AG09309 (cell line): Measurements from ENCODE around the gene TMEM87B.

Experiments
- DNase-seq: peaks from one replicate; pipeline ENCODE4 v3.0.0-alpha.2; 2010; ENCODE audit warnings: low read depth
- H3K4me3 ChIP-seq: 2 replicates; pipeline ENCODE4 v1.5.1; 2011; ENCODE audit warnings: mild to moderate bottlenecking, low read depth, low read length, moderate library complexity; ENCODE audit not compliant: control insufficient read depth
- CTCF ChIP-seq: IDR thresholded peaks from 2 replicates; pipeline ENCODE4 v1.5.1; 2011; ENCODE audit warnings: mild to moderate bottlenecking, low read depth, low read length, inconsistent platforms; ENCODE audit not compliant: insufficient read depth, control insufficient read depth; ENCODE audit errors: missing control alignments

TMEM87B gene

GRCh38 chr2:112077814-112078213 lies 22.7 kb downstream of the TMEM87B start:
- no peak overlapping the region for H3K4me3 ChIP-seq
- TF ChIP-seq CTCF = no peak
- DNase-seq = no peak

GRCh38 chr2:112081262-112081661 lies 26.2 kb downstream of the TMEM87B start:
- no peak overlapping the region for H3K4me3 ChIP-seq
- TF ChIP-seq CTCF = no peak
- DNase-seq = no peak

- no peak for TF ChIP-seq CTCF
- DNase-seq = no peak
- H3K4me3 ChIP-seq = no peak overlapping the region
Measured at GRCh38 chr2:112084689-112085374, 29.8 kb downstream of the TMEM87B start.

- H3K4me3 ChIP-seq = no peak overlapping the region
- no peak for TF ChIP-seq CTCF
- DNase-seq = no peak
Measured at GRCh38 chr2:112085375-112085730, 30.3 kb downstream of the TMEM87B start.

- TF ChIP-seq CTCF = no peak
- H3K4me3 ChIP-seq = no peak overlapping the region
- no peak for DNase-seq
Measured at GRCh38 chr2:112085916-112086669, 31.0 kb downstream of the TMEM87B start.

GRCh38 chr2:112087346-112088020 lies 32.4 kb downstream of the TMEM87B start:
- H3K4me3 ChIP-seq = no peak overlapping the region
- DNase-seq = no peak
- TF ChIP-seq CTCF = no peak
